SH-SY5Y (cell line): ENCODE results near the gene SRPRB.

Source experiments
- GATA2 ChIP-seq: IDR thresholded peaks from 2 replicates; pipeline ENCODE4 v1.6.1; 2011; ENCODE audit warnings: mild to moderate bottlenecking, low read depth, low read length
- GATA3 ChIP-seq: IDR thresholded peaks from 2 replicates; pipeline ENCODE4 v1.6.1; 2011; ENCODE audit warnings: low read depth, mild to moderate bottlenecking, low read length, moderate library complexity

DNA sequence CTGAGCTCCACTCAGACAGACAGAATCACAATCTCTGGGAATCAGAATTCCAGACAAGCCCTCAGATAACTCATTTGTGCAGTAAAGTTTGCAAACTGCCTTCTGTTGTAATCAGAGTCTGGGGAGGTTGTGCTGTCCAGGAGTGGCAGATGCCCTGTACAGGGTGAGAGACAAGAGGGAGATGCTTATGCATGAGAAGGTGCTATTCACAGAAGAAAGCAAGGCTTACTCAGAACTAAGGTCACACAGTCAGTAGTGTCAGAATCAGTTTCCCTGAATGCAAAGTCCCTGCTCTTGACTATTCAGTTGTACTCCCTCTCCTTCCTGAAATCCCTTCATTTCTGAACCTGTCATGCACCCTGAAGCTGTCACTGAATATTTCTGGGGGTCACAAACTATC lies 43.7 kb downstream of the SRPRB start:
- TF ChIP-seq GATA2 (no peak), GATA3 (no peak)
